GM21529 (cell line): ENCODE measurements around the gene SMIM8.

Source experiments
- ATAC-seq: cut with Tn5 transposase; IDR thresholded peaks from one replicate; pipeline ENCODE4 v1.9.1; 2021; ENCODE audit not compliant: unreplicated experiment

Gene SMIM8

DNA sequence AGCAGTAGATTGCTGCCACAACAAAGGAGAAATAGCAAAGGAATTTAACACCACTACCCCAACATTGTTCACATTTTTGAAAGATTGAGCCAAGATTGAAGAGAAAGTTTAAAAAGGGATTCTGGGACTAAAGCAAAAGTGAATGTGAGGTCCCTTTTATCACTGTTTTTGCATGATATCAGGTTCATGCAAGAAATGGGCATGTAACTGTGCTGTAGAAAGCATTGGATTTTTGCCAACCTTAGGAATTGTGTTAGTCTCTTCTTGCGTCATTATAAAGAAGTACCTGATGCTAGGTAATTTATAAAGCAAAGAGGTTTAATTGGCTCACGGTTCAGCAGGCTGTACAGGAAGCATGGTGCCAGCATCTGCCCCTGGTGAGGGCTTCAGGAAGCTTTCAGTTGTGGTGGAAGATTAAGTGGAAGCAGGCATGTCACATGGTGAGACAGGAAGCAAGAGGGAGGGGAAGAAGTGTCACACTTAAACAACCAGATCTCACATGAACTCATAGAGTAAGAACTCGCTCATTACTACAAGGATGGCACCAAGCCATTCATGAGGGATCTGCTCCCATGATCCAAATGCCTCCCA is 11.3 kb downstream of the SMIM8 start:
- ATAC-seq = no peak

DNA sequence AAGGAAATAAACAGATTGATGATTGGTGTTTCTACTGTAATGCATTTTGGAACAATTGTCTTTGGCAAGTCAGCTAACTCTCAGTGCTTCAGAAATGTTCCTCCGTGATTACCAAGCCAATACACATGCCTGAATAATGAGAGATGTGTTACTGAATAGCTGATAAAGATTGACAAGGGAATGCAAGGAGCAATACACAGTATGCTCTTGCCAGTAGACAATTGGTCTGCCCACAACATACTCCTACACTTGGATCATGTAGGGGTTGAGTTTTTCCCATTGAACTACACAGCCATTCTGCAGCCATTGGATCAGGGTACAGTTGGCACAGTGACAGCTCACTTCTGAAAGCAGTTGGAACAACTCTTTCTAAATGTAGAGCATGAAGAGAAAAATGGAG is 12.3 kb downstream of the SMIM8 start:
- ATAC-seq = no peak

DNA sequence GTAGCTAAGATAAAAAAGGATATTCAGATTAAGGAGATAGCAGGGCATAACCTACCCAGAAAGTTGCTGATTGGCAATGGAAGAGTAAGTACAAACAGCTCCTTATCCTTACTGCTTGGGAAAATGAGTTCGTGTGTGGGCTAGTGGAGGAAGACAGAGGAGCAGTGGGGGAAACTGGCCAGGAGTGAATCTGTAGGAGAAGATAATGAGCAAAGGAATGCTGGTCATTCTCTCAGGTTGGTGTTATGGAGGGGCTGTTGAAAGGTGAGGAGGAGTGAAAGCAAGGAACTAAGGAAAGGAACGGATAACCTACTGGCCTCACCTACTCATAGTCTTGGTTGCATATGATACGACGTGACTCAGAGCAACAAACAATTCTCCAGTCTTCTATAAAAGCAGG is 14.0 kb downstream of the SMIM8 start:
- no peak for ATAC-seq

GRCh38 chr6:87340230-87340629 is 17.8 kb downstream of the SMIM8 start:
- ATAC-seq = no peak

DNA sequence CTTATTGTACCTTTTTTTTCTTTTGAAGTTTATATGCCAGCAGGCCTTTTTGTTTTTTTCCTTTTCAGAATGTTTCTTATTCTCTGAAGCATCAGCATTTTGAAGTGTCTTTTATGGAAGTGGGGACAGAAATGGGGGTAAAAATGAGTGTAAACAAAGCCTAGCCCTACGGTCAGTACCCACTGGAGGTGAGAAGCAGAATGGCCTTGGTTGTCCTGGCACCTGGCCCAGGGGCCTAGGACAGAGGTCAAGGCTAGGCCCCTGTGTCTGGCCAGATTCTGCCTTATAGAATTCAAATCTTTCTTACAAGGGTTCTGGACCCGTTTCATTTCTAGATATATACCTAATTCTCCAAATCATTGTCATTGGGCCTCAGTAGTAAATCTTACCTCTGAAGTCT is 18.8 kb downstream of the SMIM8 start:
- no peak for ATAC-seq

DNA sequence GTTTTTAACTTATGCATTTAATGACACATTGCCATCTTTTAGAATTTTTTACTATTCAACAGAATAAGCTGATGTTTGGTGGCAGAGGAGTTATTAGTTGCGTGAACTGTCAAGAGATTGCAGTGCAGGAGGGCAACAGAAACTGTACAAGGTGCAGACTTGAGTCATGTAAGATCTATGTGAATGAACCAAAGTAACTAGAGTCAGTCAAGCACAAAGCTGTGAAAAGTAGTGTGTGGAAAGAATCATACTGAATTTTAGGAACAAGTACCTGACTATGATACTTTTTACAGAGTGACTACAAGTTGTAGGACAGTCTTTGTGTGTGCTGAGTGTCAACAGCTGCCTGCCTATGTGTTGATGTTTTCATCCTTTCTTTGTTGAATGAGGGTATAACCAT is 19.5 kb downstream of the SMIM8 start:
- peak; percentile 90 for ATAC-seq

DNA sequence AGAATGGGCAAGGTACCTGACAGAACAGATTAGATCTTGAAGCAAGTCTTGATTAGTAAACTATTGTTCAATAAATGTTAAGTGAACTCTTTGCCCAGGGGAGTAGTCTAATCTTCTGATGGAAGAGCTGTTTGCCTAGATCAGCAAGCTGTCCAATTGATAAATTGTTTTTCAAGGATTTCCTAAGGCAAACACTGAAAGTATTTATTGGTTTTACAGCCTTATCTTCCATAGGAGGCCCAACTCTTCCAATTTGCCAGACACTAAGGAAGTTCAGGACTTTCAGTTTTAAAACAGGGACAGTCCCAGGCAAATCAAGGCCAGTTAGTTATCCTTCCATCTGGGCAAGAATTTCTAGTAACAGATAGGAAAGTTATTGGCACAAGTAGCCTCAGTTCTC is 20.4 kb downstream of the SMIM8 start:
- ATAC-seq = no peak

DNA sequence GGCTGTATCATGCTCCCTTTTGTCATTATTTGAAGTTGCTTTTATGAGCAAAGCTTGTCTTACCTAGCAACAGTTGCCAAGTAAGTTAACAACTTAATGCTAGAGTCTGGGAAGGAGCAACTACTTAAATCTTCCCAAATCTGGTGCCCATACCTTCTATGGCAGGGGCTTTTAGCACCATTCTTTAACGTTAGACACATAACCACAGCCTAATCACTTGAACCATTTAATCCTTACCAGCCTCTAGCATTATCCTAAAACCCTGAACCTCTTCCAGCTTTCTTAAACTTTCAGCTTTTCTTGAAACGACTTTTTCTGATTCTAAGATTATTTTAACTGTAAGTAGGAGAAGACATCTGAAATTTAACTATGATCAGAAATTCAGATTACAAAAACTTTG is 22.3 kb downstream of the SMIM8 start, which contains the start of gene C6orf163:
Gene C6orf163, plus strand, starts transcription at position 83 of the 400 bp plus-strand sequence. Its CDS starts 287 bp downstream, at position 370.
- ATAC-seq = no peak

GRCh38 chr6:87346700-87347099 is 24.3 kb downstream of the SMIM8 start:
- ATAC-seq = no peak

DNA sequence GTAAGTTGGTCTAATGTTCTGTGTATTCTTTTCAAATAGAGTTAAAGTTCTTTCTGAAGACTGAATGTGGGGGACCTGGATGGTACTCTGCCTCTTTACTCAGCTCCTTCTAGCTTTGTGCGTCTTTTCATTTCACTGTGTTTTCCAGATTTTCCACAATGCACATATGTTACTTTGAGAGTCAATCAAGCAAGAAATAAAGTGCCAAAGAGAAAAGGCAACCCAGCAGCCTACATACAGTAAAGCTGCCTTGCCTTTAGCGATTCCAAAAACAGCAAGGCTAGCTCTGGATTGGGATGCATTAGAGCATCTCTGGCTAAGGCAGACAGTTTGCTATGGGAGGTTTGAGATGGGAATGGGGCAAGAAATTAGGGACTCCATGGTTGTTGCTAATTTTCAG is 27.5 kb downstream of the SMIM8 start:
- ATAC-seq = no peak

DNA sequence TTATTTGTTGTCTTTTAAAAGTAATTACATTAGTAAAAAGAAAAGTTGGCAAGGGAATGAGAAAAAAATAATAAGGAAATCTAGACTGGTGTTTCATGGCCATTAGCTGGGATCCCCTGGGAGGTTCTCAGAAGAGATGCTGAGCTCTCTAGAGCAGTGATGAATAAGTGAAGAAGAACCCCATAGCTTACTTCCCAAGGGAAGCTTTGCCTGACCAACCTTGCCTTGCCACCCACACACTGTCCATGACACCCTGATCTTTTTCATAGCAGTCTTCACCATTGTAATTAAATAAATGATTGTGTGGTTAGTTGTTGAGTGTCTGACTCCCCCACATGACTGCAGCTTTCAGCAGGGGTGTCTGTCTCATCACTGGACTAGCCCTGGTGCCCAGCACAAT is 28.1 kb downstream of the SMIM8 start:
- ATAC-seq = no peak

DNA sequence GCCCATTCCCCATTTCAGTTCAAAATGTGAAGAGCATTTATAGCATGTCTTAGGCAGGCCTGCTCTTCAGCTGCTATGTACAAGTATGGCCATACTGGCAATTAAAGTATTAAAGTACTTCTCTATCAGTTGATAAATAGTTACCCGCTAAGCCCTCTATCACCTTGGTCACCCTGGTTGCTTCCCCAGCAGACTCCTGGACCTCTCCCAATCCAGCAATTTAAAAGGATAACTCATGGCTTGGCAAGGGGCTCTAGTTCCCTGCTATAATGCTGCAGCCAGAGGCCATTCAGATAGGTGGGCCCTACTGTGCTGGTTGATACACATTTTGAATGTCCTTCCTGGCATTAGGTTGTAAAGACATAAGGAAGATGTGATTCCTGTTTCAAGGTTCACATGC is 29.2 kb downstream of the SMIM8 start:
- no peak for ATAC-seq

DNA sequence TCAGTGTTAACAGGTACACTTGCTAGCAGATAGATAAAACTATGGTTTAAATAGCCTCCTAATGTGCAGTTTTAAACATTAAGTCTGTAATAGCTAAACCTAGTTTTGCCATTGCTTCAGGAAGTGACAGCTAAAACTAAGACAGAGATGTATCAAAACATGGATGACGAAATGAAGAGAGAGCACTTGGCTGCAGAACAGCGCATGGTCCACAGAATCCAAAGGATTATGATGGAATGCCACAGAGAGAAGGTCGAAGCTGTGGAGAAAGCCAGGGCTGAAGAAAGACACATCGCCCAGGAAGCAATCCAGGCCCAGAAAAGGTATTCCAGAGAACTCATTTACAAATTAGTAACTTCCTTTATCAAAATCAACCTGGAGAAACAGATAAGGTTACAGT is 33.8 kb downstream of the SMIM8 start:
- ATAC-seq = no peak

DNA sequence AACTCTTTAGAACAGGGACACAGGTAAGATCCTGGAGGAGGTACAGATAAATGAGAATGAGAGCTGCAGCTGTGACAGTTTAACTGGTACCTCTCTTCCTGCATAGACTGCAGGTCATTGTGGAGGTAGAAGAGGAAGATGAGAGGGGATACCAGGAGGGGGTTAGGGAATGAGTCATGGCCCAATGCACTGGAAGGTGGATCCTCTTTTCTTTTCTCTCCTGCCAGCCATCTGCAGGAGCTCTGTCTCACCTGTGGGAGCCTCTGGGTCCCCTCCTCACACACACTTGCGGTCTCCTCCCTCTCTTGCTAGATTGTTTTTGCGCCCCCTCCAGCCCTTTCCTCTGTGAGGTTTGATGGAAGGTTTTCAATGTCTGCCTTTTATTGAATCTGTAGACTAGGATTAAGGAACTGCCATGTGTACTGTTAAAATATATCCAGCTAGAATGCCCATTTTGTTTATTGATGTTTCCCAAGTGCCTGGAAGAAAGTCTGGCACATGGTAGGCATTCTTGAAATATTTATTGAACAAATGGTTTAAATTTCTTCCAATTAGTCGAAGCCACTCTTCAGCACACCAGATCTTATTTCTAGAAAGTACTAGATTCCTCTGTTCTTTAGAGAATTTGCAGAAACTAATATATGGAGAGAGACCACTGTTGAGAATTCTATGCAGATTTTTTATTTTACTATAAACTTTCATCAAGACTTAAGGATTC is 35.2 kb downstream of the SMIM8 start:
- ATAC-seq = no peak

GRCh38 chr6:87364602-87365252 is 42.3 kb downstream of the SMIM8 start:
- no peak for ATAC-seq

DNA sequence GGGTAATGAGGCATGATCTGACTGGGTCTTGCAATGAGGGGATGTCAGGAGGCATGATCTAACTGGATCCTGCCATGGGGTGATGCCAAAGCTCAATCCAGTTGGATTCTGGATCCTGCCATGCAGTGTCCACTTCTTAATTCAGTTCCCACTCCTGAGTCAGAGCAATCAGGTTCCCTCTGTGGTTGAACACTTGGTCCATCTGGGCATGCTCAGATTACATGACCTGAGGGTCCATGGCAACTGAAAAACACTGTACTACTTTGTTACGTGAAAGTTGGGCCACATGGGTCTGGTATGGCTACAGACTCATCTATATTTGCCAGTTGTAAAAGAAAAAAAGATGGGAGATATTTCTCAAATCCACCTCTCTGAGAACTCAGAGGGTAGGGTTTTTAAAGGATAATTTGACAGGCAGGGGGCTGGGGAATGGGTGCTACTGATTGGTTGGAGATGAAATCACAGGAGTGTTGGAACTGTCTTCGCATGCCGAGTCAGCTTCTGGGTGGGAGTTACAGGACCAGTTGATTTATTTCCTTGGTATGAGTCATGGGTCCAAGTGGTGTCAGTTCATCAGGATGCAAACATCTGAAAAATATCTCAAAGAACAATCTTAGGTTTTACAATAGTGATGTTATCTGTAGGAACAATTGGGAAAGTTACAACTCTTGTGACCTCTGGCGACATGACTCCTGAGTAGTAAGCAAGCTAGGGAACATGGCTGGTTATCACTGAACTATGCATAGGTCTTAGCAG is 43.9 kb downstream of the SMIM8 start:
- ATAC-seq = no peak

DNA sequence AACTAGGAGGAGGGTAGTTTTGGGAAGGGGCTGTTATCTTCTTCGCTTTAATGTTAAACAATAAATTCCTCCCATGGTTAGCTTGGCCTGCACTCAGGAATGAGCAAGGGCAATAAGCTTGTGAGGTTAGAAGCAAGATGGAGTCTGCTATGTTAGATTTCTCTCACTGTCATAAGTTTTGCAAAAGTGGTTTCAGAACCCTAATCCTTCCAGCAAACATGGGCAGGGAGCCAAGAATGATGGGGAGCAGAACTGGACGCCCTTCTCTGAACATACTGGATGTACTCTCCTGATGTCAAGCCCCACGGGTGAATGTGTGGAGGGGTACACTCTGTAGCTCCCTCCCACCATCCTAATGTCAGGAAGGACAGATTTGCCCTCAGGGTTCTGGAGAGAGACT is 44.5 kb downstream of the SMIM8 start:
- ATAC-seq = no peak

- ATAC-seq = no peak
These were observed 51.0 kb downstream of the SMIM8 start for GRCh38 chr6:87373377-87373776.

GRCh38 chr6:87375315-87375714 is 52.9 kb downstream of the SMIM8 start:
- ATAC-seq = no peak

- no peak for ATAC-seq
These were observed 54.3 kb downstream of the SMIM8 start for GRCh38 chr6:87376643-87377042.

DNA sequence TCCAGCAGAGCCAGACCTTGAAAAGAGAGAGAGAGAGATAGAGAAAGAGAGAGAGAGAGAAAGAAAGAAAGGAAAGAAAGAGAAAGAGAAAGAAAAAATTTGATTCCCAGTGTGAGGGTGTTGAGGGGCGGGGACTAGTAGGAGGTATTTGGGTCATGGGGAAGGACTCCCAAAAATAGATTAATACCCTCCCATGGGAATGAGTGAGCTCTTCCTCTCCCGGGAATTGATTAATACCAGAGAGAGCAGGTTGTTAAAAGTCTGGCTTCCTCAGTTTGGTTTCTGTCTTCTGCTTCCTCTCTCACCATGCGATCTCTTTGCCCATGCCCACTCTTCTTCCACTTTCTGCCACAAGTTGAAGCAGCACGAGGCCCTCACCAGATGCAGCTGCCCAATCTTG is 56.6 kb downstream of the SMIM8 start:
- no peak for ATAC-seq

- no peak for ATAC-seq
These were observed 60.5 kb downstream of the SMIM8 start for GRCh38 chr6:87382861-87383260.
